ENCODE data around the gene SLC5A11. TPM values are rescaled to one million over a fixed set of nuclear protein-coding genes. Genes with fewer than 3 reads are reported as not detected.

The SLC5A11 gene
- total RNA-seq, 4 donors from 2014 or later, result not detected

- TF ChIP-seq POLR2A (IDR thresholded peaks at IDR 0.05), result no peak
- TF ChIP-seq, protein P1, sequence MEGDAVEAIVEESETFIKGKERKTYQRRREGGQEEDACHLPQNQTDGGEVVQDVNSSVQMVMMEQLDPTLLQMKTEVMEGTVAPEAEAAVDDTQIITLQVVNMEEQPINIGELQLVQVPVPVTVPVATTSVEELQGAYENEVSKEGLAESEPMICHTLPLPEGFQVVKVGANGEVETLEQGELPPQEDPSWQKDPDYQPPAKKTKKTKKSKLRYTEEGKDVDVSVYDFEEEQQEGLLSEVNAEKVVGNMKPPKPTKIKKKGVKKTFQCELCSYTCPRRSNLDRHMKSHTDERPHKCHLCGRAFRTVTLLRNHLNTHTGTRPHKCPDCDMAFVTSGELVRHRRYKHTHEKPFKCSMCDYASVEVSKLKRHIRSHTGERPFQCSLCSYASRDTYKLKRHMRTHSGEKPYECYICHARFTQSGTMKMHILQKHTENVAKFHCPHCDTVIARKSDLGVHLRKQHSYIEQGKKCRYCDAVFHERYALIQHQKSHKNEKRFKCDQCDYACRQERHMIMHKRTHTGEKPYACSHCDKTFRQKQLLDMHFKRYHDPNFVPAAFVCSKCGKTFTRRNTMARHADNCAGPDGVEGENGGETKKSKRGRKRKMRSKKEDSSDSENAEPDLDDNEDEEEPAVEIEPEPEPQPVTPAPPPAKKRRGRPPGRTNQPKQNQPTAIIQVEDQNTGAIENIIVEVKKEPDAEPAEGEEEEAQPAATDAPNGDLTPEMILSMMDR (IDR thresholded peaks at IDR 0.05), result no peak
- Histone ChIP-seq H3K27me3 (no peaks in the 10 kb centered on the region), H3K36me3 (no peaks in the 10 kb centered on the region), H3K4me1 (no peaks in the 10 kb centered on the region), H3K4me3 (no peak overlapping the region), H3K9me3 (no peaks in the 10 kb centered on the region), H3K27ac (no peak overlapping the region)
- intact Hi-C loops (cut with DNase I; ENCODE audit: low total_unique reads), result no loop called here
- no peak for DNase-seq
These were observed 19.6 kb upstream of the SLC5A11 start for GRCh38 chr16:24826096-24826690.

DNA sequence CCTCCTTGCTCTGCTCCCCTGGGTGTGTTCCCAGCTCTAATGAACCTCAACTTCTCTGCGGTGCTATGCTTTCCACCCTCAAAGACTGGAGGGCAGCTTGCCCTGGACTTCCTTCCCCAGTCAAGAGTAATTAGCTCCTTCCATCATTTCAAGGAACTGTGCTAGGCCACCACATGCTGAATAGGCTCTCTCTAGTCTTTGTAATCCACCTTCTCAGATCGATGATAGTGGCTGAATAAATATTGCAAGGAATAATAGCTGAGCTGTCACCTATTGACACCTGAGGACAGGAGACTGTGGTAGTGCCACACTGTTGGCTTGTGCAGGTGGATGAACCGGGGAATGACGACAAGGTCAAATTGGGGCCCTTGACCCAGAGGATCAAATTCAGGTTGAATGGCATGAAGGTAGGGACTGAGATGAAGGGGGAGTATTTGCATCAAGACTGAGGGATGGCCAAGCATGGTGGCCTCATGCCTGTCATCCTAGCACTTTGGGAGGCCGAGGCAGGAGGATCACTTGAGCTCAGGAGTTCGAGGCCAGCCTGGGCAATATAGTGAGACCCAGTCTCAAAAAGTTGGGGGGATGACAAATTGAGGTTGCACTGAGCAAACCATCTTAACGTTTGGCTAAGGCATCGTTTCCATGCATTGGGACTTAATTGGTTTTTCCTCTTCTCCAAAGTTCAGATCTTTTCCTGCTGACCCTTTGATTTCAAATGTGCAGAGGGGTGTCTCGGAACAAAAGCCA lies 18.8 kb upstream of the SLC5A11 start:
- Histone ChIP-seq H3K27me3 (no peaks in the 10 kb centered on the region), H3K36me3 (no peaks in the 10 kb centered on the region), H3K27ac (no peak overlapping the region), H3K4me1 (no peaks in the 10 kb centered on the region), H3K4me3 (no peak overlapping the region), H3K9me3 (no peaks in the 10 kb centered on the region)
- no peak for TF ChIP-seq POLR2A (IDR thresholded peaks at IDR 0.05)
- TF ChIP-seq, protein P1 (IDR thresholded peaks at IDR 0.05), result no peak
- intact Hi-C loops (cut with DNase I; ENCODE audit: low total_unique reads), result no loop called here
- no peak for DNase-seq

- no peaks in the 10 kb centered on the region for H3K4me1 ChIP-seq
- TF ChIP-seq POLR2A (IDR thresholded peaks at IDR 0.05), result no peak
- TF ChIP-seq, protein P1 (IDR thresholded peaks at IDR 0.05), result no peak
- H3K4me3 ChIP-seq, result no peak overlapping the region
- H3K36me3 ChIP-seq, result no peaks in the 10 kb centered on the region
- no peaks in the 10 kb centered on the region for H3K27me3 ChIP-seq
- H3K9me3 ChIP-seq, result no peaks in the 10 kb centered on the region
- no peak overlapping the region for H3K27ac ChIP-seq
- DNase-seq, result no peak
- intact Hi-C loops (cut with DNase I; ENCODE audit: low total_unique reads), result no loop called here
These were observed 16.6 kb upstream of the SLC5A11 start for GRCh38 chr16:24829153-24829552.

GRCh38 chr16:24833352-24833751 lies 12.4 kb upstream of the SLC5A11 start:
- H3K4me3 ChIP-seq, result no peak overlapping the region
- no peaks in the 10 kb centered on the region for H3K9me3 ChIP-seq
- TF ChIP-seq, protein P1 (IDR thresholded peaks at IDR 0.05), result no peak
- no peak for TF ChIP-seq POLR2A (IDR thresholded peaks at IDR 0.05)
- DNase-seq, result no peak
- H3K4me1 ChIP-seq, result no peaks in the 10 kb centered on the region
- no peaks in the 10 kb centered on the region for H3K27me3 ChIP-seq
- H3K36me3 ChIP-seq, result no peaks in the 10 kb centered on the region
- intact Hi-C loops (cut with DNase I; ENCODE audit: low total_unique reads), result no loop called here
- no peak overlapping the region for H3K27ac ChIP-seq
